Measurements from ENCODE around the gene PCDH9. TPM values are rescaled to one million over a fixed set of nuclear protein-coding genes. Genes with fewer than 3 reads are reported as not detected.
A peak's percentile ranks its signal among the peaks of the same experiment; 100 is the strongest.

PCDH9 gene, protein sequence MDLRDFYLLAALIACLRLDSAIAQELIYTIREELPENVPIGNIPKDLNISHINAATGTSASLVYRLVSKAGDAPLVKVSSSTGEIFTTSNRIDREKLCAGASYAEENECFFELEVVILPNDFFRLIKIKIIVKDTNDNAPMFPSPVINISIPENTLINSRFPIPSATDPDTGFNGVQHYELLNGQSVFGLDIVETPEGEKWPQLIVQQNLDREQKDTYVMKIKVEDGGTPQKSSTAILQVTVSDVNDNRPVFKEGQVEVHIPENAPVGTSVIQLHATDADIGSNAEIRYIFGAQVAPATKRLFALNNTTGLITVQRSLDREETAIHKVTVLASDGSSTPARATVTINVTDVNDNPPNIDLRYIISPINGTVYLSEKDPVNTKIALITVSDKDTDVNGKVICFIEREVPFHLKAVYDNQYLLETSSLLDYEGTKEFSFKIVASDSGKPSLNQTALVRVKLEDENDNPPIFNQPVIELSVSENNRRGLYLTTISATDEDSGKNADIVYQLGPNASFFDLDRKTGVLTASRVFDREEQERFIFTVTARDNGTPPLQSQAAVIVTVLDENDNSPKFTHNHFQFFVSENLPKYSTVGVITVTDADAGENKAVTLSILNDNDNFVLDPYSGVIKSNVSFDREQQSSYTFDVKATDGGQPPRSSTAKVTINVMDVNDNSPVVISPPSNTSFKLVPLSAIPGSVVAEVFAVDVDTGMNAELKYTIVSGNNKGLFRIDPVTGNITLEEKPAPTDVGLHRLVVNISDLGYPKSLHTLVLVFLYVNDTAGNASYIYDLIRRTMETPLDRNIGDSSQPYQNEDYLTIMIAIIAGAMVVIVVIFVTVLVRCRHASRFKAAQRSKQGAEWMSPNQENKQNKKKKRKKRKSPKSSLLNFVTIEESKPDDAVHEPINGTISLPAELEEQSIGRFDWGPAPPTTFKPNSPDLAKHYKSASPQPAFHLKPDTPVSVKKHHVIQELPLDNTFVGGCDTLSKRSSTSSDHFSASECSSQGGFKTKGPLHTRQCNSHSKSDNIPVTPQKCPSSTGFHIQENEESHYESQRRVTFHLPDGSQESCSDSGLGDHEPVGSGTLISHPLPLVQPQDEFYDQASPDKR (N-terminal part only)
- total RNA-seq (10 to 100 TPM in 9 of 10 donors, 1 to 10 TPM in 1; 7.8 to 32.0 (median 16.7) TPM), polyA plus RNA-seq (1 to 10 TPM; 2.9 to 8.9 TPM)
- long read RNA-seq, donor 1, full-length matches to known transcripts: 3 of 18 reads
- long read RNA-seq, donor 1, partial matches to known transcripts: 9 of 18 reads
- long read RNA-seq, donor 1, other reads (novel, unspliced or antisense): 6 of 18 reads
- long read RNA-seq, donor 2, full-length matches to known transcripts: 9 of 29 reads
- long read RNA-seq, donor 2, partial matches to known transcripts: 0 of 29 reads
- long read RNA-seq, donor 2, other reads (novel, unspliced or antisense): 20 of 29 reads
- long read RNA-seq, donor 3, full-length matches to known transcripts: 5 of 27 reads
- long read RNA-seq, donor 3, partial matches to known transcripts: 12 of 27 reads
- long read RNA-seq, donor 3, other reads (novel, unspliced or antisense): 10 of 27 reads

DNA sequence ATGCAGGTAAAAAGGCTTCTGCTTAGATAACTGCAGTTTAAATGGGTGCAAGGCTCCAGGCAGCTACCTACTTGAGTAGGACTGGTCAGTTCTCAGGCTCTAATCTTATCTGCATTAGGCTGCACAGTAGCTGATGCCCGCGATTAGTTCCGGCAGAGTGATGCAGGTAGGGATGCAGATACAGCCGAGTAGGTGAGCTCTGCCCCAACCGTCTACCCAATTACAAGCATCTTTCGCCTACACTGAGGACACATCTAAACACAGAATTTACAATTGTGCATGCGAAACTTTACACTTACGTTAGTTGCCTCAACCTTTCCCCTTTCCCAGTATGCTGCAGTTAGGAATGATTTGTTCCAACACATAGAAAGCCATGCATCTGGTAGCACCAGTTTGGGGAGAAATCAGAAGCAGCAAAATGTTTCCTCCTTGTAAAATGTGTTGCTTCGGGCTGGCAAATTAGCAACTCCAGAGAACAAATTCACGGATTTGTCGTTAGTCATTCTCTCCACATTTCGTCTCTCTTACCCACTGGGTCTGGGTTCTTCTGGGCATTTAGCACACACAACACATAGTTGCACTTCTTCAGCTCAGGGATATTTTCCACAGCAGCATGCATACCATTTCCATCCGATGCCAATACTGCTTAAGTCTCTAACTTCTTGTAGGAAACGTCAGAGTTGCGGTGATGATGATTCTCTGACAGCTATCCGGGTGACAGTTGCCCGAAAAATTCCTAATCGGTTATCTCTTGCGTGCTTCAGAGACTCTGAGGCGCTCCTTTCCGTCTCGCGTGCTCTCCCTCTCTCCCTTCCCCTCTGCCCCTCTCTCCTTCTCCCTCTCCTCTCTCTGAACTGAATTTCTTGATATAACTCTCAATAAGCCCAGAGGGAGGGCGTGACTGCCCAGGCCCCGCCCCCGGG is at the start of gene PCDH9:
Gene PCDH9 (minus strand): TSS at position 856 of the 923 bp plus-strand sequence. CDS start 1,896 bp downstream, outside the sequence.
- ATAC-seq (peak in 6 of 8 donors; percentile 0 to 7 (median 2)), DNase-seq (no peak)
- peaks cover 0 to 55% (median 9%) of the 10 kb centered on the region in 9 donors for H3K4me1 ChIP-seq
- no peaks in the 10 kb centered on the region for H3K36me3 ChIP-seq
- TF ChIP-seq, protein P1, sequence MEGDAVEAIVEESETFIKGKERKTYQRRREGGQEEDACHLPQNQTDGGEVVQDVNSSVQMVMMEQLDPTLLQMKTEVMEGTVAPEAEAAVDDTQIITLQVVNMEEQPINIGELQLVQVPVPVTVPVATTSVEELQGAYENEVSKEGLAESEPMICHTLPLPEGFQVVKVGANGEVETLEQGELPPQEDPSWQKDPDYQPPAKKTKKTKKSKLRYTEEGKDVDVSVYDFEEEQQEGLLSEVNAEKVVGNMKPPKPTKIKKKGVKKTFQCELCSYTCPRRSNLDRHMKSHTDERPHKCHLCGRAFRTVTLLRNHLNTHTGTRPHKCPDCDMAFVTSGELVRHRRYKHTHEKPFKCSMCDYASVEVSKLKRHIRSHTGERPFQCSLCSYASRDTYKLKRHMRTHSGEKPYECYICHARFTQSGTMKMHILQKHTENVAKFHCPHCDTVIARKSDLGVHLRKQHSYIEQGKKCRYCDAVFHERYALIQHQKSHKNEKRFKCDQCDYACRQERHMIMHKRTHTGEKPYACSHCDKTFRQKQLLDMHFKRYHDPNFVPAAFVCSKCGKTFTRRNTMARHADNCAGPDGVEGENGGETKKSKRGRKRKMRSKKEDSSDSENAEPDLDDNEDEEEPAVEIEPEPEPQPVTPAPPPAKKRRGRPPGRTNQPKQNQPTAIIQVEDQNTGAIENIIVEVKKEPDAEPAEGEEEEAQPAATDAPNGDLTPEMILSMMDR (IDR thresholded peaks at IDR 0.05): no peak
- peak within 1 kb of the TSS; percentile 52 to 88 (median 82) for H3K4me3 ChIP-seq
- intact Hi-C loops (cut with DNase I): loop anchor here (5.0 to 10.0 kb wide), 14 partner anchors 92 to 1575 kb away; no protein-coding TSS in a partner anchor
- no peaks in the 10 kb centered on the region for H3K9me3 ChIP-seq
- whole genome bisulfite sequencing, 2 donors: 1% methylated on average over 26 of the region's 26 CpGs
- H3K27me3 ChIP-seq: peaks cover 0 to 47% (median 0%) of the 10 kb centered on the region in 7 donors
- H3K27ac ChIP-seq: peak within 1 kb of the TSS; percentile 88 to 98 (median 94)

DNA sequence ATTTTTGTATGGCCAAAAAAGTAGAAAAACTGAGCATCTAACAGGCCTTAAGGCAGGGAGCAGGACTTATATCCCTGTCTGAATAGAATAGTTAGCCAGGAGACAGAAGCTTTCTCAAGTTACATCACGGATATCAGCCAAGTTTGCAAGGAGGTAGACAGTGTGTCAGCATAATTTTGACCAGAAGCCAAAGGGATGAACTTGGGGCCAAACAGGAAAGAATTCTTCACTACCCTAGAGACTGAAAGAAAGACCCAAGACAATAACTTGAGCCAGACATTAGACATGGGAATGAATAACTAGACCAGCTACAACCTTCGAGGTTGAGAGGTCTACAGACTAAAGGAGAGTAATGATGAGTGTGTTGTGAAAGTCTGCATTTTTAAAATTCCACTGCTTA is 48.1 kb upstream of the PCDH9 start:
- no peak for ATAC-seq
- Histone ChIP-seq H3K4me3 (no peak overlapping the region), H3K27ac (no peak overlapping the region), H3K4me1 (no peaks in the 10 kb centered on the region), H3K27me3 (peaks cover 0 to 4% (median 0%) of the 10 kb centered on the region in 7 donors), H3K36me3 (no peaks in the 10 kb centered on the region), H3K9me3 (no peaks in the 10 kb centered on the region)
- 54 to 72% methylated on average over 2 of the region's 2 CpGs for WGBS, 2 donors
- DNase-seq: no peak
- TF ChIP-seq, protein P1 (IDR thresholded peaks at IDR 0.05): no peak
- intact Hi-C loops (cut with DNase I): no loop called here

DNA sequence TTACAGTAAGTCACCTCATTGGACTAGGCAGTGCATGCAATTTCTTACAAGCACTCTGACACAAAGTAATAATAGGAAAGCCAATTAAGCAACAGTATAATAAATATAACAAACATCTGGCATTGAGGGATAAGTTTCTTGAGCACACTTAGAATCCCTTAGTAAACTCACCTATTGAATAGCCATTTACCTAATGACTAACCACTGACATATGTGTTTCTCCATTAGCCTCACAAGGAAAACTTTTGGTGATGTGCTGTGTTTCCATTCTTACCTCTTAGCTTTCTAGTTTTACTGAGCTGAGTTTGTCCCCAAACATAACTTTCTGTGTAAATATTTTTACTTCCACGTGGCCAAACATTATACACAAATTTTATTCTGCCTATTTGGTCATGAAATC is 47.4 kb upstream of the PCDH9 start:
- Histone ChIP-seq H3K27me3 (peaks cover 0 to 4% (median 0%) of the 10 kb centered on the region in 7 donors), H3K36me3 (no peaks in the 10 kb centered on the region), H3K9me3 (no peaks in the 10 kb centered on the region), H3K4me1 (no peaks in the 10 kb centered on the region), H3K4me3 (no peak overlapping the region), H3K27ac (no peak overlapping the region)
- no peak for DNase-seq
- ATAC-seq: no peak
- TF ChIP-seq, protein P1 (IDR thresholded peaks at IDR 0.05): no peak
- WGBS, 2 donors: 63 to 82% methylated on average over 1 of the region's 1 CpG
- intact Hi-C loops (cut with DNase I): no loop called here
